Spleen (tissue), 7 donors: ENCODE data around the gene DES.

Experiments
- CTCF ChIP-seq, 11 experiments: fragments of 200-600 bp in 7 of 11; fragments of 450-650 bp in 4 of 11; sonication (generic) in 4 of 11; IDR thresholded peaks in 8 of 11; conservative IDR thresholded peaks in 3 of 11; 1 replicate in 7 of 11; 2 replicates in 4 of 11; pipeline versions ENCODE4 v1.4.0 to v1.8.0; 2016 to 2021; ENCODE audit warnings: antibody characterized with exemption in 11 of 11, inconsistent platforms in 4 of 11, mild to moderate bottlenecking in 1 of 11
- POLR2A ChIP-seq, 3 donors: fragments of 450-650 bp; IDR thresholded peaks; one replicate each; pipeline ENCODE4 v1.5.1; 2017; ENCODE audit warnings: antibody characterized with exemption in 3 of 3, mild to moderate bottlenecking in 1 of 3
- POLR2AphosphoS5 ChIP-seq, 3 donors: sonication (generic); formaldehyde crosslinking; IDR thresholded peaks; one replicate each; pipeline ENCODE4 v1.5.1; 2017; ENCODE audit warnings: antibody characterized with exemption in 3 of 3
- donor health status: DM: no; HTN: no; CAD: no; lungs with moderate emphysema.
- donor health status: DM: no; HTN: no; CAD: no.
- donor health status: DM: no; HTN: no; CAD: no.

- TF ChIP-seq CTCF (IDR thresholded peaks at IDR 0.05 in 8 of 11, conservative IDR thresholded peaks at IDR 0.05 in 3 of 11) (no peak), POLR2AphosphoS5 (IDR thresholded peaks at IDR 0.05) (no peak), POLR2A (IDR thresholded peaks at IDR 0.05) (no peak)
These were observed 2.5 kb downstream of the DES start for GRCh38 chr2:219420687-219421086.
